Stimulated activated CD4-positive, alpha-beta T cell treated with anti-CD3 and anti-CD28 coated beads, Interleukin-12 subunit alpha, Interleukin-12 subunit beta, amount 100 ng/mL, for 48 hours (primary cell): ENCODE measurements around the gene VCAN.

Experiments
- DNase-seq, 3 donors: peaks; one replicate each; pipeline ENCODE4 v3.0.0-alpha.2; 2020; ENCODE audit warnings: low read depth in 2 of 3, low spot score in 1 of 3

VCAN gene

GRCh38 chr5:83494087-83494620, 22.6 kb downstream of the VCAN start:
- DNase-seq = no peak

- no peak for DNase-seq
These were observed 23.1 kb downstream of the VCAN start for GRCh38 chr5:83494666-83495065.

- DNase-seq = no peak
These were observed 25.1 kb downstream of the VCAN start for GRCh38 chr5:83496626-83497025.

- DNase-seq = no peak
These were observed 27.0 kb downstream of the VCAN start for GRCh38 chr5:83498585-83498984.

- DNase-seq = no peak
These were observed 32.1 kb downstream of the VCAN start for GRCh38 chr5:83503662-83504061.

- no peak for DNase-seq
These were observed 35.9 kb downstream of the VCAN start for GRCh38 chr5:83507431-83507830.

- DNase-seq = no peak
These were observed 38.0 kb downstream of the VCAN start for GRCh38 chr5:83509540-83509939.

- DNase-seq = no peak
These were observed 38.7 kb downstream of the VCAN start for GRCh38 chr5:83510260-83510659.

GRCh38 chr5:83512061-83512745, 40.7 kb downstream of the VCAN start:
- DNase-seq = no peak

- no peak for DNase-seq
These were observed 41.5 kb downstream of the VCAN start for GRCh38 chr5:83513081-83513480.

- no peak for DNase-seq
These were observed 41.9 kb downstream of the VCAN start for GRCh38 chr5:83513491-83513890.

- DNase-seq = no peak
These were observed 44.8 kb downstream of the VCAN start for GRCh38 chr5:83516377-83516776.

- no peak for DNase-seq
These were observed 45.6 kb downstream of the VCAN start for GRCh38 chr5:83517072-83517687.

- DNase-seq = no peak
These were observed 46.1 kb downstream of the VCAN start for GRCh38 chr5:83517688-83518085.

- no peak for DNase-seq
These were observed 46.9 kb downstream of the VCAN start for GRCh38 chr5:83518319-83519061.

GRCh38 chr5:83522446-83522845, 50.9 kb downstream of the VCAN start:
- DNase-seq = no peak

GRCh38 chr5:83523929-83524328, 52.4 kb downstream of the VCAN start:
- no peak for DNase-seq

GRCh38 chr5:83524345-83524744, 52.8 kb downstream of the VCAN start:
- no peak for DNase-seq

- DNase-seq = no peak
These were observed 53.4 kb downstream of the VCAN start for GRCh38 chr5:83524991-83525390.

GRCh38 chr5:83526289-83526688, 54.7 kb downstream of the VCAN start:
- no peak for DNase-seq

GRCh38 chr5:83527221-83527620, 55.7 kb downstream of the VCAN start:
- no peak for DNase-seq
